SHP77 treated with DMSO at 0.1 percent for 48 hours (cell line): ENCODE data around the gene IRF4.
"Not testable (repeated sequence)": the region's sequence is repeated elsewhere in the genome, so short reads cannot be mapped to it uniquely, and the experiment has no call there.

Experiments used
- DNase-seq: peaks from one replicate; lab custom pipeline; 2025; lab: John Stamatoyannopoulos, UW

The IRF4 gene

GRCh38 chr6:366389-367297, 24.9 kb upstream of the IRF4 start:
- DNase-seq: no peak

- no peak for DNase-seq
Observed at GRCh38 chr6:367298-367794, 24.2 kb upstream of the IRF4 start.

DNA sequence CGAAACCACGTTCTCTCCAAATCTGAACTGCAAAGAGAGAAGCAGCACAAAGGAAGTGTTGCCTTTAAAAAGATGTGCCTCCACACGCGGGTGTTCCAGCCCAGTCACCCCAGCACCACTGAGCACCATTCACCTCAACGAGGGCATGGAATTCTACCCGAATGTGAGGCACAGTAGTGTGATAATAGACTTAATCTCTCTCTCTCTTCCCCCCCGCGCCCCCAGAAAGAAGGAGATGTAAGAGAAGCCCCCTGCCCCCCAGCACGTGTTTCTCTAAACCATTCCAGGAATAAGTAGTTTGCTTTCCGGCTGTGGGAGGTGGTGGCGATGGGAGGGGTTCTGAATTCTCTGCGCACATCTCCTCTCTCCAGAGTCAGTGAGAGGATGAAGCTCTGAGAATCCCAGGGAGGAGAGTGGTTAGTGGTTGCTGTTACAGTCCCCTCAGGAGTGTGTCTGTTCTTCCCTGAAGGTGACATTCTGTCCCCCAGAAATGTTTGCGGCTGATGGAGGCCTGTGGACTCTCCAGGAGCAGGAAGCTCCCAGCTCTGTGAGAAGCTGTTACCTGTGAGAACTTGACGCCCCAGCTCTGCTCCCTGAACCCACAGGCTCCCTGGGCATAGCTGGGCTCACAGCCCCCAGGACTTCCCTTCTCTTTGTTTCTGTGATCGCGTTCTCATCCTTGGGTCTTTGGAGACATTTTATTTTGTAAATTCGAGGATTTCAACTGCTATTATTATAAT, 23.5 kb upstream of the IRF4 start:
- no peak for DNase-seq

GRCh38 chr6:369559-370431, 21.8 kb upstream of the IRF4 start:
- DNase-seq: no peak

DNA sequence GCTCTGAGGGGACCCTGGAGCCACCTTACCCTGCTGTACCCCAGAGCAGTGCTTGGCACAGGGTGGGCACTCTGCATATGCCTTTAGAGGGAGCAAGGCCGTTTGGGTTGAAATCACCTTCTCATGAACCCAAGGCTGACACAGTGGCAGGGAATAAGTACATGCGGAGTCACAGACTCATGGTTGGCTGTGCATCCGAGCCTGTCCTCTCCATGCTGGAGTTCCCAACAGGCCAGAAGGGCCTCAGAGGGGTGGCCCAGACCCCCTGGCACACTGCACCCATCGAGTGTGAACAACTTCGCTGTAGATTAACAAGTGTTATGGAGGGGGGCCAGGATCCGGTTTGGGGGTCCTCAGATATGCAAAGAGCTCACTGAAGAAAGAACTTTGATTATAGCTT, 21.0 kb upstream of the IRF4 start:
- no peak for DNase-seq

DNA sequence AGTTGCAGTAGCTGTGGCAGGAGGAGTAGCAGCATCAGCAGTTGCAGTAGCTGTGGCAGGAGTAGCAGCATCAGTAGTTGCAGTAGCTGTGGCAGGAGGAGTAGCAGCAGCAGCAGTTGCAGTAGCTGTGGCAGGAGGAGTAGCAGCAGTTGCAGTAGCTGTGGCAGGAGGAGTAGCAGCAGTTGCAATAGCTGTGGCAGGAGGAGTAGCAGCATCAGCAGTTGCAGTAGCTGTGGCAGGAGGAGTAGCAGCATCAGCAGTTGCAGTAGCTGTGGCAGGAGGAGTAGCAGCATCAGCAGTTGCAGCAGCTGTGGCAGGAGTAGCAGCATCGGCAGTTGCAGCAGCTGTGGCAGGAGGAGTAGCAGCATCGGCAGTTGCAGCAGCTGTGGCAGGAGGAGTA, 19.7 kb upstream of the IRF4 start:
- not testable (repeated sequence) for DNase-seq

GRCh38 chr6:372336-372911, 19.1 kb upstream of the IRF4 start:
- DNase-seq: no peak

DNA sequence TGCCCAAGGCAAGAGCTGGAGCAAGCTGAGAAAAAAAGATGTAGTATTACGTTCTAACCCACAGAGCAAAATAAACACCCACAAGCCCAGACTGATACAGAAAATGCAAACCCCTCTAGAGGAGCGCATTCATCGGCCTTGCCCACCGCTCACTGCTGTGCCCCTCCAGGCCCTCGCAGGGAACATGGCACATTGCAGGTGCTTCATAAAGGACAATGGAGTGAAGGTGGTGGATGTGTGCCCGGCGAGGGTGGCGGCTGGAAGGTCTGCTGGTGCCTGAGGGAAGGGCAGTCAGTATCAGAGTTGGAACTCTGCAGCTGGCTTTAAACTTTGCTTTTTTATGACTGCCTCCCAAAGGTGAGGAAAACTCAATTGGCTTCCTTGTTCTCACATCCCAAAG, 18.5 kb upstream of the IRF4 start:
- no peak for DNase-seq

GRCh38 chr6:373773-374724, 17.5 kb upstream of the IRF4 start:
- no peak for DNase-seq

DNA sequence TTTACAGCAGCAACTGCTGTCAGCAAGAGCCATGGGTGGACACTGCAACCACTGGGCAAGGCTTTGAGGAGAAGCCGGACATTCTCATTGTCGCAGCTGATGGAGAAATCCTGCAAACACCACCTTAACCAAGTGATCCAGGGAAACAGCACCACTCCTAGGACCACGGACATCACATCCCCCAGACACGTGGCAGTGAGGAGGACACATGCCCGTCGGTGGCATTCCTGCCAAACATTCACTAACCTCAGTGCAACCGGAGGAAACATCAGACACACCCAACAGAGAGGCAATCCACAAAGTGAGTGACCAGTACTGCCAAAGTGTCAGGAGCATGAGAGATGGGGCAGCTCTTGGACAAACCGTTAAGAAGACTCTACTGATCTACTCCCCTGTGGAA, 16.6 kb upstream of the IRF4 start:
- no peak for DNase-seq

DNA sequence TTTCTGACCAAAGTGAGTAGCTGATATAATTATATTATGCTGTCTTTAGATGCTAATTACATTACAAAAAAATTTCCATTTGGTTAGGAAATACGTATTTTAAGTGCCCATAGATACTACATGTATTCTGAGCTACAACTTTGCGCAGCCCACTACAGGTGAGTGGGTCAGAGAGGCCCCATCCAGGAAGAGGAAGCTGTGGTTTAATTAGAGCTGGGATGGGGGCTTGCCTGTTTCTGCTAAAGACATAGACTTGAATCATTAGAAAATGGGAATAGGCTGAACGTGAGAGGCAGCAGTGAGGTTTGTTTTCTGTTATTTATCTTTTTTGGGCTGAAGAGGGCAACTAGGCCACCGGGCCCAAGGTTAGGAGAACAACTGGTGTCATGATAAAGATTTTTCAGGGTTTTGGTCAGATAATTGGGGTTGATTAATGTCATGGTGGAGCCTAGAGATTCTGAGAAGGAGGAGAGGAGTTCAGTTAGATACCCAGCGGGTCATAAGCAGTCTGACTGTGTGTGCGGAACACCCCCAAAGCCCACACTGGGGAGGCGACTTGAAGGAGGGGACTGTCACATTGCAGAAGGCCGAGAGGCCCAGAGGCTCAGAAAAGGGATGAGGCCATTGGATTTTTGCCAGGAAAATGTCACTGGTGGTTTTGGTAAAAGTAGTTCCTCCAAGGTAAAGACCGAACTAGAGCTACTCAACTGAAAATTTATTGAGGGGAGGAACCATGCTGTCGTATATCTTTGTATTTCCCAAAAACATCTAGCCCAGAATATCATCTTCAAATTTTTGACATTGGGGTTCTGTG, 14.5 kb upstream of the IRF4 start:
- no peak for DNase-seq

DNA sequence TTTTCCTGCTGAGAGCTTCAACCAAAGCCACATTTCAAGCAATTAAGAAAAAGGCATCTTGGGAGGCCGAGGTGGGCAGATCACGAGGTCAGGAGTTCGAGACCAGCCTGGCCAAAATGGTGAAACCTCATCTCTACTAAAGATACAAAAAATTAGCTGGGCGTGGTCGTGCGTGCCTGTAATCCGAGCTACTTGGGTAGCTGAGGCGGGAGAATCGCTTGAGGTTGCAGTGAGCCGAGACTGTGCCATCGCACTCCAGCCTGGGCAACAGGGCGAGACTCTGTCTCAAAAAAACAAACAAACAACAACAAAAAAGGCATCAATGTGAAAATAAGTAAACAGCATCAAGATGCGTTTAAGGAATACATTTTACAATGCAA, 13.9 kb upstream of the IRF4 start:
- not testable (repeated sequence) for DNase-seq

GRCh38 chr6:378090-378957, 13.2 kb upstream of the IRF4 start:
- DNase-seq: no peak

DNA sequence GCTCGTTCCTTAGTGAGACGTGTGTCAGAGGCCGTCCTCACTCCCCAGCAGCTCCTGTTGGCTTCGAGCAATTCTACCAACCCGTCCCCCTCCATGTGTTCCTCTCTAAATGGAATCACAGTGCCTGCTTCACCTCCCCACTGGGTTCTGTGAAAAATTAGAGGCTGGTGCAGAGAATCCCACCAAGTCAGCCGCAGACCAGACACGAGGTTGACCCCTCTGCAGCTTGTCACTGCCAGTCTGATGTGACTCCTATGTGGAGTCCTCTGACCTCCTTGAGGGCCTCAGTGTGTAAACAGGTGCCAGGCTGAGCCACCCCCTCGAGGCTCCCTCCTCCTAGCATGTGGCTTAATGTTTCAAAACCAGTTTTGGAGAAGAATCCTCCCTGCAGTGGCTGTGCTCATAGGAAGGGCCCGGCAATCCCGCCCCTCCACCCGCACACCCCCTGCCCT, 12.6 kb upstream of the IRF4 start:
- DNase-seq: no peak

GRCh38 chr6:379410-380181, 12.0 kb upstream of the IRF4 start:
- DNase-seq: no peak

DNA sequence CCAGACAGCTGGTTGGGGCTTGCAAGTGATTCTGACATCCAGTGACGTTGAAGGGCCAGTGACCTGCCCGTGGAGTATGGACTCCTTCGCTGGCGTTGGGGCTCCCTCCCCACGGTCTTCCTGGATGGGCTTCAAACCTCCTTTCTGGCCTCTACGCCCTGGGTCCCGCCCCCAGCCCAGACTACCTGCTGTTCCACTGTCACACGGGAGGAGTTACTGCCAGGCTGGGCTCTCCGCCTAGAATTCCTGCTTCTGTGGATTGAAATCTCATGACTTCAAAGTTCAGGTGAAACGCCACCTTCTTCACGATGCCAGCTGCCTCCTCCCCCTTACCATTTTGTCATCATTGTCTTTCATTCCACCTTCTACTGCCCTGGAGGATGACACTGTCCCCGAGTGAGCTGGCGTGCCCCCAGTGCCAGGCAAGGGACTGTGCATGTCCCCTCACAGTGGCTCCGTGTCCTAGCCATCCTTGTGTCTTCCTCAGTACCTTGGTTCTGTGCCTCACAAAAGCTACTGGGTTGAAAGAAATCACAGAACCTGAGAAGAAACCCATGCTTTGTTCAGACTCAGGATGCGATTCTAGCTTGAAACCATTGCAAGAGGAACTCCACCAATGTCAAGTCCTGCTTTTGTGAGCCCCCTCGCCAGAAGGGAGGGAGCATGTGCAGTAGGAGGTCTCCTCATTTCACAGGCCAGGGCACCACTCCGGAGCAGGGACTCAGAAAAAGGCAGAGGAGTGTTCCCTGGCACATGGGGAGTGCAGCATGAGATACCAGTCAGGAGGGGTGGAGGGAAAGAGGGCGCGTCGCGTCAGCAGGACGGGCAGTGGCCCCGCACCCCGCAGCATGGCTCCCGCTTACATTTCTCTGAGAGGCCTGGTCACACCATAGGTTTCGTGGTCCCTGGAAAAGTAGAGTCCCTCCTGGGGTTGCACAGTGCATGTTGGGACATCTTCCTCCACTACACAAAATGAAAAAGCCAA, 11.0 kb upstream of the IRF4 start:
- no peak for DNase-seq
